HG03565 (cell line): ENCODE data around the gene BNC2.

Experiments used
- ATAC-seq: cut with Tn5 transposase; IDR thresholded peaks from one replicate; pipeline ENCODE4 v1.9.1; 2021; ENCODE audit warnings: mild to moderate bottlenecking, moderate library complexity; ENCODE audit not compliant: unreplicated experiment

The BNC2 gene

DNA sequence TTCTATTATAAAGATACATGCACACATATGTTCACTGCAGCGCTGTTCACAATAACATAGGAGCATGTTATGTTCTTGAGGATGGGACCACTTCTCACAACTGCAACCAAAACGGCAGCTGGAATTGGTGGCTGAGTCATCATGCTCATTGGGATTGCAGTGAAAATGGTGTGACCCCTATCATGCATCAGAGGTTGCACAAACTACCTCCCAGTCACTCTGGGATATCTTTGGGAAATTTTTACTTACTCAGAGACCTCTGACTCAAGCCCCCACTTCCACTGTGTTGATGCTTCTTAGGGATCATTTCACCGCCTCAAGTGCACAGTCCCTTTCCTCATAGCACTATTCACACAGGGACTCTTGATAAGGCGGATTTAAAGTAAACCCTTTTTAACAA, 474.1 kb downstream of the BNC2 start:
- no peak for ATAC-seq

GRCh38 chr9:16391369-16391768, 479.1 kb downstream of the BNC2 start:
- ATAC-seq = no peak

GRCh38 chr9:16387382-16387781, 483.1 kb downstream of the BNC2 start:
- ATAC-seq = no peak

DNA sequence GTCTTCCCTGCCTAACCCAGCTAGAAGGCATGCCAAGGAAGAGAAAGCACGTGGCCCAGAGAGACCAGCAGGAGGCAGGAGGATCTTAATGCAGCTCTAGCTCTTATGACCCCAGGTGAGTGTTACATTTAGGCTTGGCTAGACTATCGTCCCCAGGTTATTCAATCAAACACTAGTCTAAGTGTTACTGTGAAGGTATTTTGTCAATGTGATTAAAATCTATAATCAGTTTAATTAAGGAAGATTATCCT, 483.7 kb downstream of the BNC2 start:
- no peak for ATAC-seq

- no peak for ATAC-seq
Observed at GRCh38 chr9:16386007-16386826, 484.3 kb downstream of the BNC2 start.

DNA sequence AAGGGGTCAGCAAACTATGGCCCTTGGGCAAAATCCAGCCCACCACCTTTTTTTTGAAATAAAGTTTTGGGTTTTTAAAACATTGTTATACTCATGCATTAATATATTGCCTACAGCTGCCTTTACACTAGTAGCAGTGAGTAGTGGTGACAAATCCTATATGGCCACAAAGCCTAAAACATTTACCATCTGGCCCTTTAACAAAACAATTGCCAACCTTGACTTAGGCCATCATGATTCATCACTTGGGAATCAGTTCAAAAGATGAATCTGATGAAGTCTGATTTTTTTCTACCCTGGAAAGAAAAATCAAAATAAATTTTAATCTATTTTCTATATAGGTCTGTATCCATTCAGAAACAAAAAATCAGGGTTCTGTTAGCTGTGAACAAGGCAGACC, 484.9 kb downstream of the BNC2 start:
- no peak for ATAC-seq

DNA sequence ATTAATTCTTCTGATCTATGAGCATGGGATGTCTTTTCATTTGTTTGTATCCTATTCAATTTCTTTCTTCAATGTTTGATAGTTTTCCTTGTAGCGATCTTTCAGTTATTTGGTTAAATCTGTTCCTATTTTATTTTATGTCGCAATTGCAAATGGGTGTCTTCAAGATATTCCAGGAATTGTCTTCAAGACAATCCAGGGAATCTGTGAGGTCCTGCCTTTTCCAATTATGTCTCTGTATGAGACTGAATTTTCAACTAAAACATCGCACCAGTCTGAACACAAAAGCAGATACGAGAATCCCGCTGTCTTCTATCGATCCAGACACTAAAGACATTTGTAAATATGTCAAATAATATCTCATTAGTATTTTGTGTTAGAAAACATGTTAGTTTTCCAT, 485.5 kb downstream of the BNC2 start:
- no peak for ATAC-seq

DNA sequence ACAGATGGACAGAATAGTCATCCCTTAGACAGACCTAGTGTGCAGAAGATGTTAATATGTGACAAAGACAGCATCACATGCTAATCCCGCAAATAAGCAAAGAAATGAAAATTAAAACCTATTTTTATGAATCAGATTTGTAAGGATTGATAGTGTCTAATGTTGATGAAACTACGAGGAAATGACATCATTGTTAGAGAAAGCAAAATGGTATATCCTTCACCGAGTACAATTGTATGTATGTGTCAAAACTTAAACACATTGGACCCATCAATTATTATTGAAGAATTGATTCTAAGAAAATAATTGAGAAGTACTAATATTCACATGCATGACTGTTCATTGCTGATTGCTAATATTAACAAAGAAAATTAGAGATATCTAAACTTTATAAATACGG, 493.2 kb downstream of the BNC2 start:
- ATAC-seq = no peak

GRCh38 chr9:16371306-16371705, 499.2 kb downstream of the BNC2 start:
- no peak for ATAC-seq

- ATAC-seq = no peak
Observed at GRCh38 chr9:16370647-16371046, 499.8 kb downstream of the BNC2 start.

DNA sequence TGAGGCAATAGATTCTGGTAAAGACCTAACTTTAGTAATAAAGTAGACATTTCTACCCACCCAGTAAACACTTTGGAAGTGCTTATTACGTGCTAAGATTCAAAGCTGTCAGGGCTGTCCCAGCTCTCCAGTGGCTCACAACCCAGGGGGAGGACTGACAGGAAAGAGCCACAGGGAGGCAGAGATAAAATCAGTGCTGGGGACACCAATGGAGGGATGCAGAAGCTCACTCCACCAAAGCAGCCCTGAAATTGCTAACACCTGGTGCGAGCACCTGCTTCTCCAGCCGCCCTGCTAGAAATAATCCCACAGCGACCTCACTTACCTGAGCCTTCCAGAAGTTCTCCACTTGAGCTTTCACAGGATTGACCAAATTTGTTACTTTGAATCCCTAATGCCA, 501.0 kb downstream of the BNC2 start:
- ATAC-seq = no peak

GRCh38 chr9:16368237-16369087, 502.0 kb downstream of the BNC2 start:
- ATAC-seq = no peak

DNA sequence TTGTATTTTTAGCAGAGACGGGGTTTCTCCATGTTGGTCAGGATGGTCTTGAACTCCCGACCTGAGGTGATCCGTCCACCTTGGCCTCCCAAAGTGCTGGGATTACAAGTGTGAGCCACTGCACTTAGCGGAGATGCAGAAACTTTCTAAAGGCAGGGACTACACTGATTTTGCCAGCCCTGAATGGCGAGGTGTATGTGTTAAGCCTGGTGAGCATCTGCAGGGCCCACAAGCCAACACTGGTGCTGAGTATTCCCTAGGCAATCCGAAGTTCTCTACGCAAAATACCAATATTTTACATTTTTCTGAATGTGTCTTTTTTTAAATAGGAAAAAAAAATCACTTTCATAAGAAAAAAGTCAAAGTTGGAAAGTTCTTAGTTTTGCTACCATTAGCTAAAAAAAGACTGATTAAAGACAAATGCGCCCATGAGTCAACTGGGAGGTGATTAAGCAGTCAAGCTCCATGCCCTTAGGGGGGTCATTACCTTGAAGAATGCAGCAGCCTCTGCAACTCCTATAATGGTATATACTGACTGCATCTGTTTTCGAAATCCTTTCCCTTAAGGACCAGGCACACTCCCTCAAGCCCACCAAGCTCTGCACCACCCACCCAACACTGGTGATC, 502.8 kb downstream of the BNC2 start:
- ATAC-seq = no peak

DNA sequence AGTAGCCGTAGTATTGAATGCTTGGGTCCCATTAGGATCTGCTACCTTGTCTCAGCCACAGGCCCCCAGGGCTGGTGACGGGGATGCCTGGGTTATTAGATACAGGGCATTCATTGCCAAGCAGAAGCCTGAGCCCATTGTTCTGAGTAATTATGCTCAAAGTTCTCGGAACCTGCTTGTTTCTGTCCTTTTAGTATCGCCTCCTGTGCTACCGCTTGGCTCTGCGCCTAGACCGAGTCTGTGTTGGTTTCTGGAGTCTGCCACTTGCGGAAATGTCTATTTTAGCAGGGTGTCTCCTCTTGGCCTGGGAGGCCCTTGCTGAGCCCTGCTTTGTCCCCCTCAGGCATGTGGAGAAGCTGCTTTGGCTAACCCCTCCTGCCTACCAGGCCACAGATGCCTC, 506.1 kb downstream of the BNC2 start:
- ATAC-seq = no peak

DNA sequence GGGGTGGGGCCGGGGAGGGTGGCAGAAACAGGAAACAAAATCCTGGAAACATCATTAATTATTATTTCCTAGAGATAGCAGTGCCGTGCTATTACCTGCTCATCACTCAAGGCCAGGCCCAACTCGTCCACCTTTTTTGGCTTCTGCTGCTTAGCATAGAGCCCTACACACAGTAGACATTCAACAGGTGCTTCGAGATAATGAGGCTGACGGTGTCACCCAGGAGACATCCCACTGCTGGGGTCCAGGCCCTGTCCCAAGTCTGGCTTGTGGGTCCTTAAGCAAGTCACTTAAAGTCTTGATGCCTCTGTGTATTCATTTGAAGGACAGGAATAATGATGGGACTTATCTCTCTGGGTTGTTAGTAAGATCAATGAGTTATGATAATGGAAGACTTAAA, 506.6 kb downstream of the BNC2 start:
- ATAC-seq = no peak

DNA sequence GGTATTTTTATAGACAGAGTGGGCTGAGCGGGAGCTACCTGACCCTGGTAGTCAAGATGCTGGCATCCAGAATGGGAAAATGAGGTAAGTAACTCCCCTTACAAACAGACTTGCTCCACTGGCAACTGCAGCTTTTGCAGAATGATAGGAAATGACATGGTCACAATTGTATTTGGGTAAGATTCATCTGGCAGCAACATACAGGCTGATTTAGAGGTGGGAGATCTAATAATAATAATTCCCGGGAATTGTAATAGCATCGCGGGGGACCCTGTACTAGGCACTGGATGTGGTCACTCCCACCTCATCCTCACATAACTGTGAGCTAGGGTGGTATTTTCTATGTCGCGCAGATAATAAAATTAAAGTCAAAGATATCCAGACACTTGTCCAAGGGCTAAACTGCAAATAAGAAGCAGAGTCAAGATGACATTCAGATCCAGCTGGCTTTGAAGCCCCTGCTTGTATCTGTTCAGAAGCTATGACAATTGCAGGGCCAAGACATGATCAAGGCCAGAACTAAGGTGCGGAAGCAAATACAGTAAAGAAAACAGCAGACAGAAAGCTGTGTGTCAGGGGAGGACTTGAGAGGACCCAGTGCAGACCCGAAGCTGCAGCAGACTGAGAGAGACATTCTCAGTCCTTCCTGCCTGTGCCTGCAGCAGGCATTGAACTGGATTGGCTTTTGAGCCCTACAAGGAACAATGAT, 507.2 kb downstream of the BNC2 start:
- ATAC-seq = no peak

GRCh38 chr9:16361939-16362338, 508.5 kb downstream of the BNC2 start:
- ATAC-seq = no peak

- ATAC-seq = no peak
Observed at GRCh38 chr9:16361118-16361517, 509.4 kb downstream of the BNC2 start.

DNA sequence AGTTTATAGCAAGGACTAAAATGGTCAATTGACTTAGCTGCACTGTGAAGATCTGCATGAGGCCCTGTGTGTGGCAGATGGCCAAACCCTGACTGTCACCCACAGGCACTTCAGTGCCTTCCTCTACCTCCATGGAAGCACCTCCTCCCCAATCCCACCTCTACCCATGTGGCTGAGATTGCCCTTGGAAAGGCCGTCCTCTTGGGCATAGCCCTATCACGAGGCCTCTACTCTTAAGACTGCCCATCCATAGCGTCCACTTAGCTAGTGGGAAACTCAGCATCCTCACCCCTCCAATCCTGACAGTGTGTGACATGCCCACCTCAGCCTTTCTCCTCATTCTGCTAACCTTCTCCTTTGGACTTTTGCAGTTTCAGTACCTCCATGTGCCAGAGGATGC, 510.2 kb downstream of the BNC2 start:
- ATAC-seq = no peak
